ENCODE measurements around the gene CLPSL1.

Gene CLPSL1

GRCh38 chr6:35759426-35759825 is 21.4 kb upstream of the CLPSL1 start:
- DNase-seq: no peak

GRCh38 chr6:35765739-35766138 is 15.1 kb upstream of the CLPSL1 start:
- no peak for DNase-seq

- no peak for DNase-seq
Observed at GRCh38 chr6:35769211-35769610, 11.6 kb upstream of the CLPSL1 start.

GRCh38 chr6:35771343-35771627 is 9.5 kb upstream of the CLPSL1 start:
- no peak for DNase-seq

GRCh38 chr6:35774116-35774794 is 6.6 kb upstream of the CLPSL1 start:
- DNase-seq: no peak

GRCh38 chr6:35775031-35775430 is 5.8 kb upstream of the CLPSL1 start:
- no peak for DNase-seq

GRCh38 chr6:35776364-35777215 is 4.2 kb upstream of the CLPSL1 start, which contains the start of gene CLPSL2:
CLPSL2 (plus strand) TSS chr6:35776598; CDS start chr6:35776619, 21 bp downstream.
- peak in 1 of 2 experiments; percentile 28 for DNase-seq

GRCh38 chr6:35777356-35778102 is 3.3 kb upstream of the CLPSL1 start:
- no peak for DNase-seq

- no peak for DNase-seq
Observed at GRCh38 chr6:35778437-35778836, 2.4 kb upstream of the CLPSL1 start.

GRCh38 chr6:35781290-35781689 is 471 bp downstream of the CLPSL1 start:
- DNase-seq: no peak

GRCh38 chr6:35782424-35782823 is 1.6 kb downstream of the CLPSL1 start:
- DNase-seq: no peak

GRCh38 chr6:35784200-35784599 is 3.4 kb downstream of the CLPSL1 start:
- no peak for DNase-seq

GRCh38 chr6:35786272-35786671 is 5.5 kb downstream of the CLPSL1 start:
- no peak for DNase-seq

GRCh38 chr6:35786810-35787209 is 6.0 kb downstream of the CLPSL1 start:
- no peak for DNase-seq

- no peak for DNase-seq
Observed at GRCh38 chr6:35787266-35788218, 6.7 kb downstream of the CLPSL1 start.

- no peak for DNase-seq
Observed at GRCh38 chr6:35788423-35788982, 7.7 kb downstream of the CLPSL1 start.

GRCh38 chr6:35790683-35791082 is 9.9 kb downstream of the CLPSL1 start:
- no peak for DNase-seq

- no peak for DNase-seq
Observed at GRCh38 chr6:35794536-35795452, 14.0 kb downstream of the CLPSL1 start.

- no peak for DNase-seq
Observed at GRCh38 chr6:35795453-35796071, 14.7 kb downstream of the CLPSL1 start.

- no peak for DNase-seq
Observed at GRCh38 chr6:35796236-35796635, 15.4 kb downstream of the CLPSL1 start.

All from activated T-cell treated with anti-CD3 and anti-CD28 coated beads, Interleukin-2, amount 50 U/mL, for 48 hours (primary cell).